GM18502 (cell line): ENCODE measurements around the gene FRAS1.

Experiments used
- ATAC-seq: cut with Tn5 transposase; IDR thresholded peaks from one replicate; pipeline ENCODE4 v1.9.1; 2021; ENCODE audit warnings: mild to moderate bottlenecking; ENCODE audit not compliant: unreplicated experiment, poor library complexity

The FRAS1 gene

DNA sequence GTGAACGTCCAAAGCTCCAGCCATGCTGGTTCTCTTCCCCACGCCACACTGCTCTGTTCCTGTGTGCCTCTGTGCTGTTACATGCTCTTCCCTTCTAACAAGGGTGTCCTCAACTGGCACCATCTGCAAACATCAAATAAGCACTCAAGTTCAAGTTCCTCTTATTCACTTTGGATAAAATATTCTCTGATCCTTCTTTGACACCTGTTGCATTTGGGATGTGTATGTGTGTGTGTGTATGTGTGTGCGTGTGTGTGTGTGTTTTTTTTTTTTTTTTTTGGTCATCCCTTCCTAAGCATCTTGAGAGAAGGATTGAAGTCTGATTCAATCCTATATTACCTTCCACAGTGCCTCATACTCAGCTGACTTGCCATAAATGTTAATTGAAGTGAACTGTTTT is 290.4 kb downstream of the FRAS1 start:
- no peak for ATAC-seq

DNA sequence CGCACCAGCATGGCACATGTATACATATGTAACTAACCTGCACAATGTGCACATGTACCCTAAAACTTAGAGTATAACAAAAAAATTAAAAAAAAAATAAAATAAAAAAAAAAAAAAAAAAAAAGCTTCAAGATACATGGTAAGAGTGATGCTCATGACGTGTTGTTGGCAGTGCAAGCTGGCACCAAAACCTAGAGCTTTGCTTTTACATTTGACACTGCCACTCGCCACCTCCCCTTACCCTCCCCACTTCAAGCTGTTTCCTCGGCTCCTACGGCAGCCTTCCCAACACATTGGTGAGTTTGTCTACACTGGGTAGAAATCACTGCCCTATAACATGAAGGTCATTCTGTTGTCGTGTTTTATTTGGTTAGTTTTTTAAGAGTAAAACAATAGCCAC is 296.8 kb downstream of the FRAS1 start:
- ATAC-seq = no peak

DNA sequence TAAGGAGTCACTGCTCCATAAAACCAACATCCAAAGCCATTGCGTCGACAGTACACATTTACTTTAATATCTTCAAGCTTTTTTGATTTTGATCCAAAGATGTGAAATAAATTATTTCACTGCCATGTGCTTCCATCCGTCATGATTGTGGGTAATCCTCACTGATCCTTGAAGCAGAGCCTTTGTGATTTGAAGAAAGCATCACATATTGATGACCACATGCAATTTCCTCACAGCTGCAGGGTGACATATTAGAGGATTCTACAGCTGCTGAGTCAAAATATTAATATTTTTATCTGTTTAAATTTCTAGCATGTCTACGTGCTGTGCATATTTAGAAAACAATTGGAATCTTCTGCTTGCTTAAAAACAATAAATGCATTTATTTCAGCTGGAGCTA is 297.7 kb downstream of the FRAS1 start:
- no peak for ATAC-seq

DNA sequence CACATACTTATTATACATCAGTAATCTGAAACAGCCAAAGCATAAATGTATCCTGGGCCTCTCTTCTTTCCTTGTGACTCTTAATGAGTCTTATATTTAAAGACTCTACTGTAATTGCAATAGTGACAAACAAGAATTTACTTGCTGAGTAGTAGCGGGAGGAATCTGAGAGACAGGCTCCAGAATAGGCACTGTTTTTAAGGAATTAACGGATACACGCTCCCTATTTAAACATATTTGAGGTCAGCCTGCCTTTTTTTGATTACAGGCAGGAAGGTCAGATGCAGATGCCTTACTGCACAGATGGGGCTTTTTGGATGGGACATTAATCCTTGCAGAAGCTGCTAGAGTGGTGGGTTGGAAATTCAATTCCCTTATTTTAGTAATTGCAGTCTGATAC is 298.2 kb downstream of the FRAS1 start:
- no peak for ATAC-seq

DNA sequence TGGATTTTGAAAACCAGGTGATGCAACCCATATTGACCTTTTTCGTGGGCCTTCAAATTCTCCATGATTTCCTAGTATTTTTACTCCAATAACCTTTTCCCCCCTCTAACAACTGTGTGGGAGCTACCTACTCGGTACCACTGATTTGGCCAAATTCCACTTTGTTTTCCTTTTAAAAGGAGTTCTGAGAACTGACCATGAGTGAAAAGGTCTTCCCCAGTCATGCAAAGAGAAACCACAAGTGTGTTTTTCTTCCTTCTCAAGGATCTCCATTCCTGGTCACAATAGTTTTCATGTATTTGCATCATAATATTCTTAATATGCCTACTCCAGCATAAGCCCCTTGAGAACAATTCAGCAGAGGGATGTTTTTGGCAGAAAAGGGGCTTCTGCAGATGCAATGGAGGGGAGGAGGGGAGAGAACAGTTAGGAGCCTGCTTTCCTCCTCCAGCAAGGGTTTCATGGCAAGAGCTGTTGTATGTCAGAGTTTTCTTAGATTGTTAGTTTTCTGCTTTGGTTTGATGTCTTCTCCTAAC is 299.2 kb downstream of the FRAS1 start:
- ATAC-seq = no peak

DNA sequence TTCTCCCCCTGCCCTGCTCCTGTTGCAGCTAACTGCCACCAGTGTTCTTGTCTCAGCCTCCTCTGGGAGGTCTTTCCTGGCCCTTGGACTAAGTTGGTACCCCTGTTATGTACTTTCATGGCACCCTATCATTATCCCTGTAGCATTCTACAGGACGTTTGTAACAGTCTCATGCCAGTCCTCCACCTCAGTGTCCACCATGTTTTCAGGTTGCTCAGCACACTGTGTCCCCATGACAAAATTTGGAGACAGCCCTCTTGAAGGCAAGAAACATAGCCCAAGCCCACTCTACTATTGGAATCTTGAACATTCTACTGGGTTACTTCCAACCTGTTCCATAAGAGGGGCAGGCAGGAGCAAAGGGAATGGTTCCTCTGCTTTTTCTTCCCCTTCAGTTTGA is 300.0 kb downstream of the FRAS1 start:
- no peak for ATAC-seq

DNA sequence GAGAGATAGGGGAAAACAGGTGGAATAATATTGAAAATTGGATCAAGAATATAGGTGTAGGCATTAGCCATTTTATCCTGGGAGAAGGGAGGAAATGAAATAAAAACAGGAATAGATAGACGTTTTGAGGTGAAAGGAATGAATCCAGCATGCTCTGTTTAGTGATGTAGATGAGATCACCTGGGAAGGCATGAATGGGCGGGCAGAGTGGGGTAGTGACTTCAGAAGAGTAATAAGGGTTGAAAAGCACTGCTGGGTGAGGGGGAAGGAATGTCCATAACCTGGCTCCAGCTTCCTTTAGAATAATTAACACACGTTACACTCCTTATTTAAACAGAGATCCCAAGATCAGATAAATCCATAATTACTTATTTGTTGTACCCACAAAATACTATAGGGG is 303.3 kb downstream of the FRAS1 start:
- ATAC-seq = no peak

DNA sequence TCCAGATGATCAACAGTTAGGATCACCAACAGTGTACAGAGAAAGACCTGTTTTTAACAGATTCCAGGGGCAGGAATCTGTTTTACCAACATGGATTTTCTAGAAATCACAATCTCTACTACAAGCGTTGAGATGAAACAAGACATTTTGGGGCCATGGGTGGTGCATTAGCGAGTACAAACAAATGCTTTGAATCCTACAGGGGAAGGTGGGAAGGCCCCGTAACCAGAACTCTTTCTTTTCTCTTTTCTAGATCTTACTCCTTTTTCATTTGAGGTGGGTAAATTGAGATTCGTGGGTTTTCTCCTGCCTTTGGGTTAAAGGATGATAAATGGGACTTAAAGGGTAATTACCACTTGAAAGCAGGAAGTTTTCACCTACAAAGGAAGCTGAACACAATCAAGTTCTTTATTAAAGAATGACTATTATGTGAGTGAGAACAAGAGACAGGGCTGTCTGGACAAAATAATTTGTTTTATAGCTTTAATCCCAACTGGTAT is 304.5 kb downstream of the FRAS1 start:
- ATAC-seq = no peak

DNA sequence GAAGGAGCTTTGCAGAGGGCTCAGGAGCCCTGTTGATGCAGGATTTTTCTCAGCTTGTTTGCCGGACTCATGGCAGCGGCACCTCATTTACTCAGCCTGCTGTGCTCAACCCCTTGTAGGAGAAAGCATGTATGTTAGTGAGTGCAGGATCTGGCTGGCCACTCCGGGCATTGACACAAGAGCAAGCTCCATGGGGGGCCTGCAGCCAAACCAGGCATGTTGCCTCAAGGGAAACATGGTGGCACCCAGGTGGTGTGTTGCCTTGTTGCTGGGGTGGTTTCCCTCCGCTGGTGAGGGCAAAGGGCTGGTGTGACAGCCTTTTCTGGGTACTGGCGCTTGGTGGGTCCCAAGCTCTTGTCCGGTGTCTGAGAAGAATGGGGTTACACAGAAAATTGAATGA is 305.2 kb downstream of the FRAS1 start:
- ATAC-seq = no peak

DNA sequence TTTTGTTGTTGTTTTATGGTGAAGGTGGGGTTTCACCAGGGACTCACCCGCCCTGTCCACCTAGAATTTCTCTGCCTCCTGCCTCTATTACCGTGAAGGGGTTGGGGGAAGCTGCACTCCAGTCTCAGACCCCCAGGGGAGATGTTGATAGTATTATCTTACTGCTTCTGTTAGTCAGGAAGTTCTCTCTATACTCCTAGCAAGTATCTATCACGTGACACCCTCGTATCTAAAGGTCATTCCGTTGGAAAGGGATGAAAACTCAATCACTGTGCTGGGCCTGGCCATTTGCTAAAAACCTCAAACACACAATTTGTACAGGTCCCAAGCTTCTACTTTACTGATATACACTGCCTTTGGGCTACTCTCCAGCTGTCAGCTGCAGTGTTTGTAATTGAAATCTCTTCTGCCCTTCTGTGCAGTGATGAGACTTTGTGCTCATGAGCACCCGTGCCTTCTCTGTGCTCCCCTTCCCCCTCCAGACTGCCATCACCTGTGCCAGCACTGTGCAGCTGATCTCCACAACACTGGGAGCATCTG is 306.0 kb downstream of the FRAS1 start:
- no peak for ATAC-seq

DNA sequence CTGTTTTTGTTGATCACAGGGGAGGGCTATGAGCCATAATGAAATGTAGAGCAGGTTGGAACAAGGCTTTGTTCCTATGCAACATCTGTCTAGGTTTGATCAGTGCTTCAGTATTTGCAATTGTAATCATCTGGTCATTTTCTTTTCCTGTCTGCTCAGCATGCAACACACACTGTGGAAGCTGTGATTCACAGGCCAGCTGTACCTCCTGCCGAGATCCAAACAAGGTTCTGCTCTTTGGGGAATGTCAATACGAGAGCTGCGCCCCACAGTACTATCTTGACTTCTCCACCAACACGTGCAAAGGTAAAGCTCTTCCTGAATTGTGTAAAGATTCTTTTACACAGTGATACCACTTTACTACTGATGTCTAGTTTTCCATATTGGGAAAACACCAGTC is 312.6 kb downstream of the FRAS1 start:
- no peak for ATAC-seq

DNA sequence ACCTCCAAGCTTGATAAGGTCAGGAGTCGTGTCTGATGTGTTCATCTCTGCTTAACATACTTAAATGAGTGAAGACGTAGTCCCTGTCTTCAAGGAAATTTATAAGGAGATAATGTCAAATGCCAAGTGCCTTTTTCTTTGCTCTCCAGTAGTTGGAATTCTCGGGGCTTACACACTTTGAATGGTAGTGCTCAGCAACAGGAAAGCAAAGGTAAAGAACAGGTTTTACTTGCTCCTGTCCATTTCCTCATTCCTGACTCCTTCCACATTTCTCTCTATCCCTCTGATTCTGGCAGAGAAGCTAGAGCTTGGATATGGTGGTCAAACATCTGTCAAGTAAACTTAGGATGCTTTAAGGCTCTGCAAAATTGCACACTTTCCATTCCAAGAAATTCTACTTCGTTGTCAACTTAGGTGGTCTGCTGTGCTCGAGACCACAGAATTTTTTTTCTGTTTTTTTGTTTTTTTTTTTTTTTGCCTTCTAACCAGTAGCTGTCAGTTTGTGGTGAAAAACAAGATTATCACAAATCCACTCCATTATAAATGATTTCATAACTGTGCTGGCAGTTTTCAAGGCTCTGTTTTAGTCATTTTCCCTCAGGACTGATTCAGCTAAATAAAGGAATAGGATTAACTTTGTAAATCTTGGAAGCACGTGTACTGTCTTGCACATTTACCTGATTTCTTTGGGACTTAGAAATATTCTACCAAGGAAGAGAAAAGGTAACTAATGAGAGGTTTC is 313.7 kb downstream of the FRAS1 start:
- ATAC-seq = no peak

DNA sequence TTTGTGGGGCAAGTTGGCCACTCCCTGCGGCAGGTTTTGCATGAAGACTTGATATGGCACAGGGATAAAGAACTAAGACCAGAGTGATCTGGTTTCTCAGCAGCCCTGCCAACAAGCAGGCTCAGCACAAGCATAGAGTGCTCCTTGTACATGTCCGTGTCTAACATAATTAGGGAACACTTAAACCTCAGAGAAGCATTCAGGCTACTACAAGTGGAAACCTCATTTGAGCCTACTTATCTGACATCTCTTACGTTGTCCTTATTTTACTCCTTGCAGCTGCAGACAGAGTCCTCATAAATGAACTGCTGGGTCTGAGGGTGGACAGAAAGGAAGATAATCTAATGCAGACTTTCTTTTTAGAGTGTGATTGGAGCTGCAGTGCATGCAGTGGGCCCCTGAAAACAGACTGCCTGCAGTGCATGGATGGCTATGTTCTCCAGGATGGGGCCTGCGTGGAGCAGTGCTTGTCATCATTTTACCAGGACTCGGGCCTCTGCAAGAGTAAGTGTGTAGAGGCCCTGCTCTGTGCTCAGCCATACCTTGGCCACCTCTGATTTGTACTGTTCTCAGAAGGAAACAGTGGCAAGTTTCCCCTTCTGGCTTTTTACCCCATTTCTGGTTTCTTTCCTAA is 315.3 kb downstream of the FRAS1 start:
- ATAC-seq = no peak

DNA sequence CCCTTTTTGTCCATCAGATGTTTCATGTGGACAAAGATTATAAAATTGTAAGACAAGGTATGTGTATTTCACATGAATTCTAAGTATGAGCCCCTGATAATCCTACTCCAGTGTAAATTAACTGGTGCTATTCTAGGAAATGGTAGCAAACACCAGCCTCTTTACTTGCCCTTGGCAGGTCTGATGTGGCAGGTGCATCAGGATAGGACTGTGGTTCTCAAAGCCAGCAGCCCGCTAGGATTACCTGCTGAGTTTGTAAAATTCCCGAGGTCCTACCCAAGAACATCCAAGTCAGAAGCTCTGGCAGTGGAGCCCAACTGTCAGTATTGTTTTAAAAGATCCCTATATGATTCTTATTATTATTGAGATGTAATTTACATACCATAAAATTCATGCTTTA is 320.4 kb downstream of the FRAS1 start:
- no peak for ATAC-seq

DNA sequence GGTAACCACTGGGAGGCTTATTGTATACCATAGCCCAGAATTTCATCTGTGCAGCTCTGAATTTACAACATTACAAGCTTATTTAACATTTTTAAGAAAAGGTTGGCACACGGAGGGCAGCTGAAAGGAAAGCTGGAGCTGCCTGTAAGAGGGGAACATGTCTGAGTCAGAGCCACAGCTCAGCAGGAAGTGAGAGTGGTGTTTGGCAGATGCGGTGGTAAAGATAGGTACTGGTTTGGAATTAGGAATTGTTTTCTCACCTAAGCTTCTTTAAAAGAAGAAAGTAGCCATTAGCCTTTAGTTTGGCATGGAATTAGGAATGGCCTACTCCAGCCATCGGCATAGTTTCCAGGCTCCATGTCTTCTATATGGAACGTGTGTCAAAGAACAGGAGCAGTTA is 321.9 kb downstream of the FRAS1 start:
- ATAC-seq = no peak

DNA sequence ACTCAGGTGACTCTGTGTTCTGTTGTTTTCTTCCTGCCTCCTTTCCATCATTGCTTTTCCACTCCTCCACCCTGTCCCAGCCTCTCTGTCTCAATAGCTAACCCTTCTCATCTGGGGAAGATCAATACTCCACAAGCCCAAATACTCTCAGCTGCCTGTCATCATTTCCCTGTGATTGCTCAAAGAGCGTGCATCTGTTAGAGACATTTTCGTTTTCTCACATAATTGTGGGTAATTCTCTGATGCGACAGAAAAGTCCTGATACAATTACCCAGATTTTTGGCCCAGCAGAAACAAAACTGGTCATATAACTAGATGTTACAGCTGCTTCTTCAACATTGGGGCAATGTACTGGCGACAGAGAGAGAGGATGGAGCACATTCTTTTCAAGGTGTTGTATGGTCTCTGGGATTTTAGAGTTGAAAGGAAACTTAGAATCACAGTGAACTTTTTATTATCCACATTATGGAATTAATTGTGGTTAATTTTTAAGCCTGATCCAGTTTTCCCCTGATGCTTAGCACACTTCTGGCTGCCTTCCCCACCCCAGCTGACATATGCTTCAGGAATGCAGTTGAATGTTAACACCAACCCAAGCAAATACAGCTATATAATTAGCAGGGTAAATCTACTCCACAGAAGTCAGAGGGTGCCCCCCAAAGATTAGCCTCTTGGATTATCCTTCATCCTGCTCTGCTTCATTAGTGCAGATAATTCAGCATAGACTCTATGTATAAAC is 323.0 kb downstream of the FRAS1 start:
- no peak for ATAC-seq

DNA sequence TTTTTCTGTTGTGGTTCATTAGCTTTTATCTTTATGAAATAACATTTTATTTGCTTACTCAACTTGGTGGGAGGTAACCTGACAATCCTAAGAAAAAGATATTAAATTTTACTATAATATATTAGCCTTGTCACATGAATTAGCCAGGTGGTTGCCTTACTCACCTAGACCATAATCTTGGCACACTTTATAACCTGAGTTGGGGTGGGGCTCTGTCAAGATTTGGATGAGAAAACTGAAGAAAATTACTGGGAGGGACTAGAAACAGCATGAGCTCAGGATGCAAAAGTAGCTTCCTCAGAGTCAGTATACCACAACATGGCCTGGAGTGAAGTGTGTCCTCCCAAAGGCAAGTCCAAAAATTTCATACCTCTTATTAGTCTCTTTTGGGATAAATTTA is 329.6 kb downstream of the FRAS1 start:
- no peak for ATAC-seq

DNA sequence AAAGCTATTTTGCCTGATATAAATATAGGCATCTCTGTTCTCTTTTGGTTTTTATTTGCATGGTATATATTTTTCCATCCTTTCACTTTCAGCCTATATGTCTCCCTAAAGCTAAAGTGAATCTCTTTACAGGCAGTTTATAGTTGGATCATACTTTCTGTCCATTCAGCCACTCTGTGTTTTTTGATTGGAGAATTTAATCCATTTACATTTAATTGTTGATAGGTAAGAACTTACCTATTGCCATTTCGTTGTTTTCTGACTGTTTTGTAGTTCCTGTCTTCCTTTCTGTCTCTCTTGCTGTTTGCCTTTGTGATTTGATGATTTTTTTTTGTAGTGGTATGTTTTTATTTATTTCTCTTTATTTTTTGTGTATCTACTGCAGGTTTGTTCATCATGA is 338.5 kb downstream of the FRAS1 start:
- no peak for ATAC-seq

DNA sequence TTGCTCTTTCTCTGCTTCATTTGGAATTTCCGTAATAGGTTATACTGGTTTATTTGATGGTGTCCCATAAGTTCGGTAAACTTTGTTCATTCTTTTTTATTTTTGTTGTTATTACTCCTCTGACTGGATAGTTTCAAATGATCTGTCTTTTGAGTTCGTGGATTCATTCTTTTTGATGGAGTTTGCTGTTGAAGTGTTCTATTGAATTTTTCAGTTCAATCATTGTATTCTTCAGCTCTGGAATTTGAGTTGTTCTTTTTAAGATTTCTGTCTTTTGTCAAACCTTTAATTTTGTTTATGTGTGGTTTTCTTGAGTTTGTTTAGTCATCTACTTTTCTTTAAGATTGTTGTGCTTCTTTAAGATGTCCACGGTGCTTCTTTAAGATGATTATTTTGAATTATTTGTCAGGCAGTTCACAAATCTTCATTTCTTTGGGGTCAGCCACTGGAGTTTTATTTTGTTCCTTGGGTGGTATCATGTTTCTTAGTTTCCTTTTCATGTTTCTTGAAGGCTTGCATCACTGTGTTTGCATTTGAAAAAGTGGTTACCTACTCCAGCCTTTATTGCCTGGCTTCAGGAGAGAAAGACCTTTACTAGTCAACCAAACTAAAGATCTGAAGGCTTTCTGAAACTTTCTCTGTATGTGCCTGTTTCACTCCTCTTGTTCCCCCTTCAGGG is 339.6 kb downstream of the FRAS1 start:
- no peak for ATAC-seq

DNA sequence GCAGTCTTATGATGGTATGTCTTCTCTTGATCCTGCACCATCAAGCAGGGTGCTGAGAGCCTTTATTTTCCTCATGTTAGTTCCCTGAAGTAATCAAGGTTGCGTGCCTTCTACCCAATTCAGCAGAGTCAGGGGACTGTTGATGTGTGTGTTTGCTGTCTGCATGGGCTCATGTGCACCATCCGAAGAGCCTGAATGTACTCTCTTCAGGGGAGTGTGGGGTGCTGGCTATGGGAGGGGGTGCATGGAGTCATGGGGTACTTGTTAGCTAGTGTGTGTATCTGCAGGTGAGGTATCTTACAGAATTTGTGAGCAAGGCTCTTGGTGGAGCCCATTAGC is 340.1 kb downstream of the FRAS1 start:
- no peak for ATAC-seq
